HG02973 (cell line): Measurements from ENCODE around the gene GFAP.

ENCODE experiments used
- ATAC-seq: cut with Tn5 transposase; IDR thresholded peaks from one replicate; pipeline ENCODE4 v1.9.1; 2021; ENCODE audit warnings: moderate library complexity; ENCODE audit not compliant: unreplicated experiment

GFAP gene

DNA sequence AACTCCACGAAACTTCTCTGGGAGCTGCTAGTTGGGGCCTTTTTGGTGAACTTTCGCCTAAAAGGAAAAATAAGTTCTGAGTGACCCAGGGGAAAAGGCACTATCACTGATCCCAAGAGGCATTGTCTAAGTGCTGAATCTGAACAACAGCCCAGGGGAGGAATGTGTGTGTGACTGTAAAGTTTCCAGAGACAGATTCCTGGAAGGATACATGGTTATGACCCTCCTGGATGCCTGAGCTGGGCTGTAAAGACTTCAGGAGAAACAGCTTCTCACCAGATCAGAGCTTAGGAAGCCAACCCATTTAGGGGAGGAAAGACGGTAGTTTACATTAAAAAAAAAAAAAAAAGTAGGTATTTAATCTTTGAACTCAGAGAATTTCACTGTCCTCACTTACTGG is 47.5 kb downstream of the GFAP start:
- no peak for ATAC-seq

DNA sequence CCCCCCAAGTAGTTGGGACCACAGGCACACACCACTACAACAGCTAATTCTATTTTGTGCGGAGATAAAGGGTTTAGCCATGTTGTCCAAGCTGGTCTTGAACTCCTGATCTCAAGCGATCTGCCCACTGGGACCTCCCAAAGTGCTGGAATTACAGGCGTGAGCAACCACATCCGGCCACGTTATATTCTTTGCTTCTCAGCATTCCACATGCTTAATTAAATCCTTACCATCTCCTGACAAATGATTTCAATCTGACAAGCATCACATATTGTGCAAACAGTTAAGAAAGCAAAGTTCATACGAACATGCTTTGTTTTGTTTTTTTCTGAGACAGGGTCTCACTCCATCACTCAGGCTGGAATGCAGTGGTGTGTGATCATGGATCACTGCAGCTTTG is 49.4 kb downstream of the GFAP start:
- ATAC-seq, result no peak

- ATAC-seq, result no peak
Measured at GRCh38 chr17:44865231-44865660, 50.1 kb downstream of the GFAP start.

DNA sequence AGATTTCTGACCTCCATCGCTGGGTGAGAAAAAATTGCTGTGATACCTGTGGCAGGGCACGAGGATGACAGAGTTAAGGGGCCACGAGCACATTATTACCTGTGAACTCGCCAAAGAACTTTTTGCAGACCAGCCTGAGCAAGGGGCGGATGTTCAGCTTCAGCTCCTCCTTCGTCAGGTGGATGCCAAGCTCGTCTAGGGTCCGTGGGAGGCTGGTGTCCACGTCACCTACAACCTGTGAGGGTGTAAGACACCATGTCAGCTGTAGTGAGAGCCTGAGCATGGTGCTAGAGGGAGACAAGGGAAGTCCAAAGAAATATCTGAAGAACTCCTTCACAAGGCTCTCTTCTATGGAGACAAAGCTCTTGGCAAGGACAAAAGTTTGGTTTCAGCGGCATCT is 50.5 kb downstream of the GFAP start:
- no peak for ATAC-seq

GRCh38 chr17:44863061-44863918 is 52.0 kb downstream of the GFAP start:
- ATAC-seq, result no peak

DNA sequence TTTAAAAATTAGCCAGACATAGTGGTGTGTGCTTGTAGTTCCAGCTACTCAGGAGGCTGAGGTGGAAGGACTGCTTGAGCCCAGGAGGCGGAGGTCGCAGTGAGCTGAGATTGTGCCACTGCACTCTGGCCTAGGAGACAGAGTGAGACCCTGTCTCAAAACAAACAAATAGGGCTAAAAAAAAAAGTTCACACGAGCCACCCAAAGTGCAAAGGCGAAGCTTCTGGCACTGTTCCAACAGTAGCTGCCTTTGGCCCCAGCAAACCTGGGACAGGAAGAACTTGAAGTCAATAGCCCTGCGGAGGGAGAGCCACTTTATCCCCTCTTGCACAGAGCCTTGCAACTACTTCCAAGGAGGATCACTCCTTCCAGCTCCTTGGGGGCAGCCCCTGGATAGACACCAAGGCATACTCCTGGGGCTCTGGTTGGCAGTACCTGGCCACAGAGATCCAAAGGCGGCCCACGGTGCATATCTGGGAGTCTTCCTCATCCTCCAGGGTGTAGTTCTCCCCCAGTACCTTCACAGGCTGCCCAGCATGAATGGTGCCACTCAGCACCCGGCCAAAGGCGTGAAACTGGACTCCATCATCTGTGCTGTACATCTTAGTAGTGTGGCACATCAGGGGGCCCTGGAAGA is 52.9 kb downstream of the GFAP start:
- no peak for ATAC-seq

DNA sequence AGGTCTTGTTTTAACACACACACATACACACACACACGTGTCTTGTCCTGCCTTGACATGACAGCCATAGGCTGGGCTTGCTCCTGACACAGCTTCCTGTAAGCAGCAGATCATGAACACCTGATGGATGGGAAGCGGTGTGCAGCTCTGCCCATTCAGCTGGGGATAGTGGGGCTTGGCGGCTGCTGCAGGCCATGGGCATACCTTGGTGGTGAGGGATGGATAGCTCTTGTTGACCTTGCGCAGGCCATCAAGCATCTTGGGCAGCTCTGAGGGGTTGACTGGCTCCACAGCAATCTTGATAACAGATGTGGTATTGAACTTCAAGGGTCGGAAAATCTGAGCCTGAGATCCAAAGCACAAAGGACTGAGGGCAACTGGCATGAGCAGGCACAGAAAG is 55.6 kb downstream of the GFAP start:
- no peak for ATAC-seq

- no peak for ATAC-seq
Measured at GRCh38 chr17:44854192-44854591, 61.1 kb downstream of the GFAP start.
